T-helper 17 cell (primary cell): Measurements from ENCODE around the gene GRID1. TPM values are rescaled to one million over a fixed set of nuclear protein-coding genes. Genes with fewer than 3 reads are reported as not detected.

Experiments
- ATAC-seq: fragments of 150-1000 bp; cut with Tn5 transposase; 2 replicates; pipeline ENCODE4 v1.10.0; 2021; ENCODE audit warnings: mild to moderate bottlenecking, moderate library complexity
- DNase-seq, 3 donors: peaks; one replicate each; pipeline versions ENCODE4 v3.0.0 to v3.0.0-alpha.2; 2020 to 2021
- H3K9me3 ChIP-seq: one replicate; pipeline ENCODE4 v1.7.0; 2013; ENCODE audit warnings: low read length, mild to moderate bottlenecking; ENCODE audit not compliant: control insufficient read depth, poor library complexity, severe bottlenecking
- H3K27ac Mint-ChIP-seq: one replicate; pipeline ENCODE4 v1.8.0; 2022; ENCODE audit warnings: mild to moderate bottlenecking, moderate library complexity, mixed read lengths
- H3K27me3 Mint-ChIP-seq: one replicate; pipeline ENCODE4 v1.8.0; 2022; ENCODE audit warnings: mixed read lengths
- H3K36me3 Mint-ChIP-seq: one replicate; pipeline ENCODE4 v1.8.0; 2022; ENCODE audit warnings: low read depth, mixed read lengths
- H3K4me1 Mint-ChIP-seq: one replicate; pipeline ENCODE4 v1.8.0; 2022; ENCODE audit warnings: mild to moderate bottlenecking, mixed read lengths
- H3K4me3 Mint-ChIP-seq: one replicate; pipeline ENCODE4 v1.8.0; 2022; ENCODE audit warnings: mild to moderate bottlenecking, moderate library complexity, mixed read lengths
- total RNA-seq, 4 donors: library from RNA in 2 of 4; stranded (reverse) in 2 of 4; gene quantifications; one replicate each; pipeline ENCODE4 v1.2.3 and lab custom pipeline; 2022 to 2026

GRID1 gene
- total RNA-seq, 2 donors from 2014 or later = not detected

GRCh38 chr10:85673270-85673669 is 693.3 kb downstream of the GRID1 start:
- no peak overlapping the region for H3K4me3 Mint-ChIP-seq
- H3K36me3 Mint-ChIP-seq = peaks cover 6% of the 10 kb centered on the region
- no peaks in the 10 kb centered on the region for H3K4me1 Mint-ChIP-seq
- H3K27me3 Mint-ChIP-seq = peaks cover 11% of the 10 kb centered on the region
- H3K9me3 ChIP-seq = no peaks in the 10 kb centered on the region
- no peak for DNase-seq
- ATAC-seq = no peak
- no peak overlapping the region for H3K27ac Mint-ChIP-seq

DNA sequence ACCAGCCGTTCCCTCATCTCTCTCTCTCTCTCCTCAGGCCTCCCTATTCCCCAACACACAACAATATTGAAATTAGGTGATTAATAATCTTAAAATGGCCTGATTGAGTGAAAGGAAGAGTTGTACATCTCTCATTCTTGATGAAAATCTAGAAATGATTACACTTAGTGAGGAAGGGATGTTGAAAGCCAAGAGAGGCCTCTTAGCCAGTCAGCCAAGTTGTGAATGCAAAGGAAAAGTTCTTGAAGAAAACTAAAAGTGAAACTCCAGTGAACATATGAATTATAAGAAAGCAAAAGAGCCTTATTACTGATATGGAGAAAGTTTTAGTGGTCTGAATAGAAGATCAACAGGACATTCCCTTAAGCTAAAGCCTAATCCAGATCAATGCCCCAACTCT is 695.1 kb downstream of the GRID1 start:
- DNase-seq = no peak
- Mint-ChIP-seq H3K27ac (no peak overlapping the region), H3K27me3 (no peaks in the 10 kb centered on the region), H3K36me3 (peaks cover 4% of the 10 kb centered on the region), H3K4me3 (no peak overlapping the region), H3K4me1 (peaks cover 2% of the 10 kb centered on the region)
- H3K9me3 ChIP-seq = no peaks in the 10 kb centered on the region
- no peak for ATAC-seq

DNA sequence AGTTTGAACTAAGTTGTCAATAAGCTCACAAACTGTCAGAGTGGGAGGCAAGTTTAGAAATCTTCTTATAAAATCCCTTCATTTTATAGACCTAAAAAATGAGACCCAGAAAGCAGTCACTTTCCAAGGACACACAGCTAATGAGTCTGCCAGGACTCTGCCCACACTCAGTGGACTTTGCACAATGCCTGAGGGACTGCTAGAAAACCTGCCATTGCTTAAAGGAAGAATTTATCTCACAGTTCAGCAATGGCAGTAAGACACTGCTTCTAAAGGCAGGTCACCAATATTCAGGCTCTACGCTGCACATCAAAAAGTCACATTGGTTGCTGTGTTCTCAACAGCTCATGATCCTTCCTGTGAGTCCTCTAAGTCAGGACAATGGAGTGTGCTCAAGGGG is 698.1 kb downstream of the GRID1 start:
- no peaks in the 10 kb centered on the region for H3K9me3 ChIP-seq
- H3K36me3 Mint-ChIP-seq = peaks cover 4% of the 10 kb centered on the region
- no peak overlapping the region for H3K4me3 Mint-ChIP-seq
- no peak overlapping the region for H3K27ac Mint-ChIP-seq
- DNase-seq = no peak
- ATAC-seq = no peak
- peaks cover 2% of the 10 kb centered on the region for H3K4me1 Mint-ChIP-seq
- no peaks in the 10 kb centered on the region for H3K27me3 Mint-ChIP-seq

- peak overlapping the region; percentile 3 for H3K27ac Mint-ChIP-seq
- no peaks in the 10 kb centered on the region for H3K9me3 ChIP-seq
- peaks cover 2% of the 10 kb centered on the region for H3K4me1 Mint-ChIP-seq
- DNase-seq (no peak), ATAC-seq (no peak)
- H3K4me3 Mint-ChIP-seq = no peak overlapping the region
- peaks cover 4% of the 10 kb centered on the region for H3K36me3 Mint-ChIP-seq
- H3K27me3 Mint-ChIP-seq = no peaks in the 10 kb centered on the region
These were observed 698.9 kb downstream of the GRID1 start for GRCh38 chr10:85667638-85668233.

- ATAC-seq = no peak
- no peak overlapping the region for H3K27ac Mint-ChIP-seq
These were observed 699.6 kb downstream of the GRID1 start for GRCh38 chr10:85666987-85667386.

DNA sequence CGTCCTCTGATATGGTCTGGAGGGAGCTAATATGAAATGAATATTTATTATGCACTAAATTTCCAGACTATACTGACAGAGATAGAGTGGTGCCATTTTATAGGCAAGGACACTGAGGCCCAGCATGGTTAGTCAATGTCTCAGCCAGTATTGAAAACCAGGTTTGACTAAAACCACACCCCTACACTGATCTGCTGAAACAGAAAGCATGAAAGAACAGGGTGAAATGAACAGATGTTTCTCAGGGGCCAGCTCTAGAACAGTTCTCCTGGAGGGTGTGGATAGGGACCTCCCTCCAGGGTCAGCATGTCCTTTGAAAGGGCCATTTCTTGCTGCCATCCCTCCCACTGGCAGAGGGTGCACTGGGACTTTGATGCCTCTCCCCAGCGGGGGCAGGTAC is 700.5 kb downstream of the GRID1 start:
- DNase-seq = no peak
- peaks cover 2% of the 10 kb centered on the region for H3K4me1 Mint-ChIP-seq
- no peaks in the 10 kb centered on the region for H3K27me3 Mint-ChIP-seq
- H3K36me3 Mint-ChIP-seq = peaks cover 4% of the 10 kb centered on the region
- no peak overlapping the region for H3K4me3 Mint-ChIP-seq
- H3K9me3 ChIP-seq = no peaks in the 10 kb centered on the region
- no peak for ATAC-seq
- no peak overlapping the region for H3K27ac Mint-ChIP-seq

More at GRCh38 chr10:85666987-85667386, 699.6 kb downstream of the GRID1 start:
- Mint-ChIP-seq H3K27me3 (no peaks in the 10 kb centered on the region), H3K36me3 (peaks cover 4% of the 10 kb centered on the region), H3K4me3 (no peak overlapping the region), H3K4me1 (peaks cover 2% of the 10 kb centered on the region)
- H3K9me3 ChIP-seq = no peaks in the 10 kb centered on the region
- no peak for DNase-seq

DNA sequence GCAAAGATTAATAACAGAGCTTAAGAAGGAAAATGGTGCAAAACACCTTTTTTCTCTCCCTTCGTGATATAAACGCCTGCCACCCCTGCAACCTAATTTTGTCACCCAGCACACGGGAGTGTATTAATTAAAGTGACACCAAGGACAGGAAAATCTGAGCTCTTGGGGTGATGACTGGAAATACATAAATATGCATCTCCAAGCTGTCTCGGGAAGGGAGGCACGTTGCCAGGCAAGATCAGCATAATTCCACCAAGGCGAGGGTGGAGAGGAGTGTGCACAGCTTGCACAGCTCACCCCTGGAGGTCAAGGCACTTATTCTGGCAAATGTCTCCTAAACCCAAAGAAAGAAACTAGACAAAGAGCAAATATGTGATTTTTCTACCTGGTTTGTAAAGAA is 700.9 kb downstream of the GRID1 start:
- H3K36me3 Mint-ChIP-seq = no peaks in the 10 kb centered on the region
- H3K27ac Mint-ChIP-seq = no peak overlapping the region
- no peaks in the 10 kb centered on the region for H3K27me3 Mint-ChIP-seq
- H3K9me3 ChIP-seq = no peaks in the 10 kb centered on the region
- H3K4me1 Mint-ChIP-seq = peaks cover 2% of the 10 kb centered on the region
- no peak overlapping the region for H3K4me3 Mint-ChIP-seq
- DNase-seq (no peak), ATAC-seq (no peak)

DNA sequence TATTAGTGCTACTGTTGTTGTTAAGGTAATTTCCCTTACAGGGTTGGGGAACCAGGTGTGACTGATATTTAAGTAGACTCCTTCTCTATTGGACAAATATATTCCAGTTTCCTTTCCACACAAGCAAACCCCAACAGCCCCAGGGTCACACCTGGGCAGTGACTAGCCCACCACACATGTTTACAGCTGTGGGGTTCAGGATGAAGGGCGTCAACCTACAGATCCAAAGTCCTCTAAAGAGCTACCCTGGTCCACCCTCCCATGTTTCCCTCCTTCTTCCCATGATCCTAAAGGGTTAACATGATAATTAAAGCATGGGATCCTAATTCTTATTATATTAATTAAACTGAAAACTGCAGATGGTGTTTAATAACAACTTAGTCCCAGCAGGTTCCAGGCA is 701.5 kb downstream of the GRID1 start:
- H3K9me3 ChIP-seq = no peaks in the 10 kb centered on the region
- Mint-ChIP-seq H3K4me3 (no peak overlapping the region), H3K4me1 (peaks cover 2% of the 10 kb centered on the region), H3K36me3 (no peaks in the 10 kb centered on the region), H3K27ac (no peak overlapping the region), H3K27me3 (no peaks in the 10 kb centered on the region)
- ATAC-seq (no peak), DNase-seq (no peak)

- no peaks in the 10 kb centered on the region for H3K9me3 ChIP-seq
- Mint-ChIP-seq H3K4me3 (no peak overlapping the region), H3K27ac (no peak overlapping the region), H3K4me1 (no peaks in the 10 kb centered on the region), H3K27me3 (no peaks in the 10 kb centered on the region), H3K36me3 (peaks cover 2% of the 10 kb centered on the region)
- DNase-seq (no peak), ATAC-seq (no peak)
These were observed 705.5 kb downstream of the GRID1 start for GRCh38 chr10:85661123-85661522.

- ATAC-seq = no peak
- Mint-ChIP-seq H3K36me3 (peaks cover 2% of the 10 kb centered on the region), H3K4me3 (no peak overlapping the region), H3K27me3 (no peaks in the 10 kb centered on the region), H3K4me1 (no peaks in the 10 kb centered on the region), H3K27ac (no peak overlapping the region)
- no peaks in the 10 kb centered on the region for H3K9me3 ChIP-seq
- no peak for DNase-seq
These were observed 707.3 kb downstream of the GRID1 start for GRCh38 chr10:85659331-85659730.

- no peaks in the 10 kb centered on the region for H3K4me1 Mint-ChIP-seq
- H3K27ac Mint-ChIP-seq = no peak overlapping the region
- no peak for ATAC-seq
- no peaks in the 10 kb centered on the region for H3K27me3 Mint-ChIP-seq
- H3K36me3 Mint-ChIP-seq = peaks cover 2% of the 10 kb centered on the region
- no peak for DNase-seq
- H3K9me3 ChIP-seq = no peaks in the 10 kb centered on the region
- H3K4me3 Mint-ChIP-seq = no peak overlapping the region
These were observed 708.1 kb downstream of the GRID1 start for GRCh38 chr10:85658518-85658917.

GRCh38 chr10:85657476-85658113 is 709.0 kb downstream of the GRID1 start:
- Mint-ChIP-seq H3K4me1 (no peaks in the 10 kb centered on the region), H3K27ac (no peak overlapping the region), H3K27me3 (no peaks in the 10 kb centered on the region), H3K36me3 (peaks cover 2% of the 10 kb centered on the region), H3K4me3 (no peak overlapping the region)
- H3K9me3 ChIP-seq = no peaks in the 10 kb centered on the region
- ATAC-seq (no peak), DNase-seq (no peak)

- DNase-seq (no peak), ATAC-seq (no peak)
- Mint-ChIP-seq H3K4me1 (no peaks in the 10 kb centered on the region), H3K4me3 (no peak overlapping the region), H3K27ac (no peak overlapping the region), H3K27me3 (no peaks in the 10 kb centered on the region), H3K36me3 (peaks cover 2% of the 10 kb centered on the region)
- H3K9me3 ChIP-seq = no peaks in the 10 kb centered on the region
These were observed 711.2 kb downstream of the GRID1 start for GRCh38 chr10:85655411-85655810.

DNA sequence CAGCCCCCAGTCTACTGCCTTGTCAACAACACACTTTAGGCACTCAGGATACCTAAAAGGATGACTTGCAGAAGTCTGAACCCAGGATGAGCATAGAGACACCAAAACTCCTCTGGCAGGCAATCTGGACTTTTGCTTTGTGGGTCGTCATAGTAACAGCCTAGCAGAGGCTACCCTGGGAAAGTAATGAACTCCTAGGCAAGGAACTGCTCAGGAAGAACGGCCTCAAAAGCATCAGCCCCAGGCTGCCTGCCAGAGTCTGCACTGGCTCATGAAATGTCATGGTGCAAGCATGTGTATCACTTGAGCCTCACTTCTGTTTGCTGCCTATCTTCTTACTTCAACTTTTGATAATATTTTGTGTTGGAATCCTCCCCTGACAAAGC is 715.1 kb downstream of the GRID1 start:
- DNase-seq (no peak), ATAC-seq (no peak)
- Mint-ChIP-seq H3K27me3 (no peaks in the 10 kb centered on the region), H3K36me3 (no peaks in the 10 kb centered on the region), H3K27ac (no peak overlapping the region), H3K4me1 (no peaks in the 10 kb centered on the region), H3K4me3 (no peak overlapping the region)
- H3K9me3 ChIP-seq = no peaks in the 10 kb centered on the region
